Naive thymus-derived CD4-positive, alpha-beta T cell (primary cell): ENCODE results near the gene BPTF. TPM values are rescaled to one million over a fixed set of nuclear protein-coding genes. Genes with fewer than 3 reads are reported as not detected.
"Not testable (repeated sequence)": the region's sequence is repeated elsewhere in the genome, so short reads cannot be mapped to it uniquely, and the experiment has no call there.

ENCODE experiments used
- ATAC-seq: fragments of 150-1000 bp; cut with Tn5 transposase; 2 replicates; pipeline ENCODE4 v1.10.0; 2021; ENCODE audit warnings: mild to moderate bottlenecking, moderate library complexity
- CTCF ChIA-PET: fragments of 350-600 bp; sonication (Branson Sonifier 250); formaldehyde crosslinking; loops from one replicate; lab custom pipeline; 2021; ENCODE audit warnings: antibody characterized with exemption; lab: Charles Lee
- POLR2A ChIA-PET: fragments of 350-600 bp; sonication (Branson Sonifier 250); formaldehyde crosslinking; loops from one replicate; lab custom pipeline; 2021; ENCODE audit warnings: antibody characterized with exemption, inconsistent platforms; lab: Charles Lee
- DNase-seq, 9 donors: peaks; one replicate each; pipeline versions ENCODE4 v3.0.0 to v3.0.0-alpha.2; 2020 to 2022; ENCODE audit warnings: mixed read lengths in 1 of 9
- H3K27ac ChIP-seq: one replicate; pipeline ENCODE4 v1.7.0; 2013; ENCODE audit warnings: mild to moderate bottlenecking, low read depth, low read length, moderate library complexity
- H3K27me3 ChIP-seq, 2 donors: one replicate each; pipeline ENCODE4 v1.7.0; 2013; ENCODE audit warnings: low read length in 2 of 2, mild to moderate bottlenecking in 2 of 2, moderate library complexity in 2 of 2; ENCODE audit not compliant: control insufficient read depth in 2 of 2, insufficient read depth in 2 of 2
- H3K36me3 ChIP-seq, 3 experiments: 1 replicate in 2 of 3; 2 replicates in 1 of 3; pipeline ENCODE4 v1.7.0; 2013; ENCODE audit warnings: low read length in 3 of 3, mild to moderate bottlenecking in 3 of 3, moderate library complexity in 1 of 3; ENCODE audit not compliant: insufficient read depth in 3 of 3, control insufficient read depth in 2 of 3
- H3K4me1 ChIP-seq, 2 donors: one replicate each; pipeline ENCODE4 v1.7.0; 2013; ENCODE audit warnings: low read length in 2 of 2, mild to moderate bottlenecking in 2 of 2, moderate library complexity in 1 of 2; ENCODE audit not compliant: control insufficient read depth in 2 of 2, insufficient read depth in 2 of 2
- H3K4me3 ChIP-seq: 2 replicates; pipeline ENCODE4 v1.7.0; 2013; ENCODE audit warnings: mild to moderate bottlenecking, low read length
- H3K9me3 ChIP-seq, 3 experiments: 1 replicate in 2 of 3; 2 replicates in 1 of 3; pipeline ENCODE4 v1.7.0; 2013; ENCODE audit warnings: low read length in 3 of 3; ENCODE audit not compliant: control insufficient read depth in 2 of 3
- H3K27ac Mint-ChIP-seq, 9 donors: one replicate each; pipeline ENCODE4 v1.8.0; 2020 to 2022; ENCODE audit warnings: mixed read lengths in 9 of 9, mild to moderate bottlenecking in 8 of 9, moderate library complexity in 5 of 9, inconsistent platforms in 2 of 9
- H3K27me3 Mint-ChIP-seq, 5 donors: one replicate each; pipeline ENCODE4 v1.8.0; 2021 to 2022; ENCODE audit warnings: mixed read lengths in 5 of 5, mild to moderate bottlenecking in 1 of 5
- H3K36me3 Mint-ChIP-seq, 5 donors: one replicate each; pipeline ENCODE4 v1.8.0; 2020 to 2022; ENCODE audit warnings: mixed read lengths in 5 of 5, mild to moderate bottlenecking in 3 of 5, inconsistent platforms in 1 of 5
- H3K4me1 Mint-ChIP-seq, 7 donors: one replicate each; pipeline ENCODE4 v1.8.0; 2020 to 2022; ENCODE audit warnings: mixed read lengths in 7 of 7, mild to moderate bottlenecking in 3 of 7, inconsistent platforms in 1 of 7
- H3K4me3 Mint-ChIP-seq, 10 donors: one replicate each; pipeline ENCODE4 v1.8.0; 2020 to 2022; ENCODE audit warnings: mild to moderate bottlenecking in 10 of 10, mixed read lengths in 10 of 10, moderate library complexity in 6 of 10, inconsistent platforms in 2 of 10
- H3K9me3 Mint-ChIP-seq, 11 donors: one replicate each; pipeline ENCODE4 v1.8.0; 2020 to 2022; ENCODE audit warnings: mixed read lengths in 11 of 11, mild to moderate bottlenecking in 4 of 11, inconsistent platforms in 1 of 11, moderate library complexity in 1 of 11
- intact Hi-C, 2 donors: fragments of 100-400 bp; cut with micrococcal nuclease; formaldehyde crosslinking; loops; one replicate each; pipeline ENCODE4 v1.15.1; 2023
- polyA plus RNA-seq, 2 donors: library from polyadenylated mRNA; unstranded; fragments of 300-500 nt; fragmentation: Illumina TruSeq; gene quantifications; one replicate each; pipeline ENCODE4 v1.2.3, GENCODE V29; 2021
- total RNA-seq, 6 experiments: library from RNA in 5 of 6; stranded (reverse) in 5 of 6; gene quantifications; 1 replicate in 5 of 6; 2 replicates in 1 of 6; pipeline ENCODE4 v1.2.3 and lab custom pipeline; 2021 to 2026

The BPTF gene
- total and polyA plus RNA-seq, 7 experiments from 2014 or later, result 16.0 to 219 (median 149) TPM

DNA sequence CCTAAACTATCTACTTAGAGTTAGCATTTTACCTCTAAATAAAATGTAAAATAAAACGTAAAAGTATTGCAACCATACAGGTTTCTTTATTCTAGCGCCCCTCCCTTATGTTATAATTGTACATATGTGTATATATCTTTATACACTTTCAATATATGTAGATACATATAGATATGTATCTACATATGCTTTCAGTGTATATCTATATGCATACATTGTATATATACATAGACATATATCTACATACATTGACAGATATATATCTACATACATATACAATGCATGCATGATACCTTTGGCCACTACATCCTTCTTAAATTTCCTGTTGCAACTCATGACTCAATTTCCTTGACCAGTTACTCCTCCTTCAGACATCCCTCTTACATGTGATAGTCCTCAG, 16.7 kb downstream of the BPTF start:
- Histone ChIP-seq H3K4me1 (peaks cover 0 to 9% of the 10 kb centered on the region in 2 donors), H3K27ac (no peak overlapping the region), H3K4me3 (no peak overlapping the region), H3K9me3 (no peaks in the 10 kb centered on the region), H3K27me3 (no peaks in the 10 kb centered on the region), H3K36me3 (no peaks in the 10 kb centered on the region)
- ATAC-seq, result no peak
- H3K9me3 Mint-ChIP-seq, result no peaks in the 10 kb centered on the region
- POLR2A ChIA-PET, result no interaction called here
- DNase-seq, result no peak
- no peaks in the 10 kb centered on the region for H3K27me3 Mint-ChIP-seq
- CTCF ChIA-PET, result no interaction called here
- H3K27ac Mint-ChIP-seq, result peak overlapping the region in 3 of 9 donors; percentile 22 to 55 (median 42)
- H3K4me3 Mint-ChIP-seq, result peak overlapping the region in 2 of 10 donors; percentile 5 to 32
- peaks cover 0 to 9% (median 3%) of the 10 kb centered on the region in 5 donors for H3K36me3 Mint-ChIP-seq
- intact Hi-C loops, result no loop called here
- peaks cover 25 to 77% (median 68%) of the 10 kb centered on the region in 7 donors for H3K4me1 Mint-ChIP-seq

DNA sequence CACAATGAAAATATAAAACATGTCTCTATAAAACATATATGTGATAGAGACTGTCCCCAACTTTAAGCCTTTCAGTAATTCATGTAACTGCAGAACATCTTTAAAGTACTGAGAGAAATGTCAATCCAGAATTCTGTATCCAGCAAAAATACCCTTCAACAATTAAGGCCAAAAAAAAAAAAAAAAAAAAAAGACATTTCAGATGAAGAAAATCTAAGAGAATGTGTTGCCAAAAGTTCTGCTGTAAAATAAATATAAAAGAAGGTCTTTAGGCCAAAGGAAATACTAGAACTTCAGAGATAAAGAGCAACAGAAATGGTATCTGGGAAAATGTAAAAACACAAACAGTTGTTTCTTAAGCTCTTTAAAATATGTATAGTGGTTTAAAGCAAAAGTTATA, 17.3 kb downstream of the BPTF start:
- peak overlapping the region in 2 of 9 donors; percentile 1 to 22 for H3K27ac Mint-ChIP-seq
- H3K9me3 Mint-ChIP-seq, result no peaks in the 10 kb centered on the region
- POLR2A ChIA-PET, result interaction anchor here (0.6 kb wide), 1 partner anchor 91 kb away, joined by 4 read pairs; no protein-coding TSS in a partner anchor

DNA sequence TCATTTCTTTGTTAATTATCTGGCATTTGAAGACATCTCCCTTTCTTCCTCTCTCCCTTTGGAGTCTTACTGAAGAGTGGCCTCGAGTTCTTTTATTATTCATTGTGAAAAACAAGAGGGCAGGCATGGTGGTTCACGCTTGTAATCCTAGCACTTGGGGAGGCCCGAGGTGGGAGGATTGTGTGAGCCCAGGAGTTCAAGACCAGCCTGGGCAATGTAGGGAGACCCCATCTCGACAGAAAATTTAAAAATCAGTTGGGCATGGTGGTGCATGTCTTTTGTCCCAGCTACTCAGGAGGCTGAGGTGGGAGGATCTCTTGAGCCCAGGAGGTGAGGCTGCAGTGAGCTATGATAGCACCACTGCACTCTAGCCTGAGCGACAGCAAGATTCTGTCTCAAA, 20.1 kb downstream of the BPTF start:
- Mint-ChIP-seq H3K4me1 (peaks cover 24 to 73% (median 63%) of the 10 kb centered on the region in 7 donors), H3K9me3 (peaks cover 0 to 2% (median 0%) of the 10 kb centered on the region in 11 donors), H3K36me3 (peaks cover 0 to 14% (median 10%) of the 10 kb centered on the region in 5 donors), H3K27ac (no peak overlapping the region), H3K27me3 (no peaks in the 10 kb centered on the region), H3K4me3 (peak overlapping the region in 1 of 10 donors; percentile 25)
- intact Hi-C loops, result no loop called here
- Histone ChIP-seq H3K27me3 (no peaks in the 10 kb centered on the region), H3K36me3 (no peaks in the 10 kb centered on the region), H3K9me3 (no peaks in the 10 kb centered on the region), H3K4me1 (no peaks in the 10 kb centered on the region), H3K27ac (no peak overlapping the region), H3K4me3 (no peak overlapping the region)
- no peak for DNase-seq
- POLR2A ChIA-PET, result no interaction called here
- CTCF ChIA-PET, result no interaction called here
- no peak for ATAC-seq

More for the DNA sequence above, 17.3 kb downstream of the BPTF start:
- no peak overlapping the region for H3K4me3 ChIP-seq
- H3K9me3 ChIP-seq, result no peaks in the 10 kb centered on the region
- DNase-seq (no peak), ATAC-seq (no peak)
- CTCF ChIA-PET, result no interaction called here
- no peaks in the 10 kb centered on the region for H3K27me3 Mint-ChIP-seq
- H3K36me3 ChIP-seq, result no peaks in the 10 kb centered on the region
- H3K4me3 Mint-ChIP-seq, result peak overlapping the region in 1 of 10 donors; percentile 5
- intact Hi-C loops, result no loop called here
- peaks cover 0 to 7% of the 10 kb centered on the region in 2 donors for H3K4me1 ChIP-seq
- no peak overlapping the region for H3K27ac ChIP-seq
- H3K36me3 Mint-ChIP-seq, result peaks cover 0 to 9% (median 3%) of the 10 kb centered on the region in 5 donors
- no peaks in the 10 kb centered on the region for H3K27me3 ChIP-seq
- H3K4me1 Mint-ChIP-seq, result peaks cover 21 to 76% (median 64%) of the 10 kb centered on the region in 7 donors

DNA sequence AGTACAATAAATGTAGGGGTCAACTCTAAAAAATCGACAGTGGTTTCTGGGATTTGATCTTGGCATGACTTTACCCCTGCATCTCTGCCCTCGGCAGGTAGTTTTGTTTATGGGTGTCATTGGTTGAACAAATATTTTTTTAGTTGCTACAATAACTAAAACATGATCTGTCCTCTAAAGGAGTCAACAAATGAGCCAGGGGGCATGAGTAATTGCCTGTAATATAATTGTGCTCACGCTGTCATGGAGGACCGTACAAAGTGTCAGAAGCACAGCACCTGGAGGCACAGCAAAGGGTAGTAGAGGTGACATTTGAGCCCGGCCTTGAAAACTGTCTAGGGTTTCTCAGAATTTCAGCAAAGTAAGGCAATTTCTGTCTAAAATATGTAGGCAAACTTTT, 22.9 kb downstream of the BPTF start:
- H3K36me3 ChIP-seq, DNase-seq, H3K27me3 ChIP-seq, H3K4me1 ChIP-seq, ATAC-seq, H3K9me3 ChIP-seq, CTCF ChIA-PET, H3K9me3 Mint-ChIP-seq, H3K27ac ChIP-seq, intact Hi-C loops, H3K4me3 ChIP-seq, POLR2A ChIA-PET, H3K27me3 Mint-ChIP-seq: not testable (repeated sequence)
- Mint-ChIP-seq H3K4me3 (peak overlapping the region in 3 of 10 donors; percentile 18 to 42 (median 27)), H3K36me3 (peaks cover 4 to 18% (median 9%) of the 10 kb centered on the region in 5 donors), H3K4me1 (peaks cover 25 to 81% (median 69%) of the 10 kb centered on the region in 7 donors), H3K27ac (peak overlapping the region in 1 of 9 donors; percentile 5)

DNA sequence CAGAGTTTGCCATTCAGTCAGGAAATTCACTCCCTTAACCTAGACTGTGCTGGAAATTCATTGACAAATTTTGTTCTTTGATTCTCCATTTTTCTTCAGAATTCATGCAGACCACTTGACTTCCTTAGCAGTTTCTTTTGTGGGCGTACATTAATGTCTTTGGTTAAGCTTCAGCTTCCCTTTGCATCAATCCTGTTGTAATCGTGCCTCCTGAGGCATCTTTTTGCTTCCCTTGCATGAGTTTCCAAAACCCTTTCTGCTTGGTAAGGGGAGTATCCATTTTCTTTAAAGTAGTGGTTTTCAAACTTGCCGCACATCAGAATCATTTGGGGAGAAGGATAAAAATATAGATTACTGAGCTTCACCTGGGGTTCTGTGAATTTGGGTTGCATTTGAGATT, 23.5 kb downstream of the BPTF start:
- H3K27ac ChIP-seq, H3K27me3 Mint-ChIP-seq, DNase-seq, H3K4me3 ChIP-seq, H3K27me3 ChIP-seq, H3K36me3 ChIP-seq, ATAC-seq, H3K9me3 ChIP-seq, POLR2A ChIA-PET, H3K9me3 Mint-ChIP-seq, CTCF ChIA-PET, intact Hi-C loops, H3K4me1 ChIP-seq: not testable (repeated sequence)
- Mint-ChIP-seq H3K4me3 (peak overlapping the region in 4 of 10 donors; percentile 10 to 62 (median 31)), H3K36me3 (peaks cover 4 to 19% (median 10%) of the 10 kb centered on the region in 5 donors), H3K27ac (peak overlapping the region in 5 of 9 donors; percentile 17 to 78 (median 34)), H3K4me1 (peaks cover 28 to 87% (median 71%) of the 10 kb centered on the region in 7 donors)

DNA sequence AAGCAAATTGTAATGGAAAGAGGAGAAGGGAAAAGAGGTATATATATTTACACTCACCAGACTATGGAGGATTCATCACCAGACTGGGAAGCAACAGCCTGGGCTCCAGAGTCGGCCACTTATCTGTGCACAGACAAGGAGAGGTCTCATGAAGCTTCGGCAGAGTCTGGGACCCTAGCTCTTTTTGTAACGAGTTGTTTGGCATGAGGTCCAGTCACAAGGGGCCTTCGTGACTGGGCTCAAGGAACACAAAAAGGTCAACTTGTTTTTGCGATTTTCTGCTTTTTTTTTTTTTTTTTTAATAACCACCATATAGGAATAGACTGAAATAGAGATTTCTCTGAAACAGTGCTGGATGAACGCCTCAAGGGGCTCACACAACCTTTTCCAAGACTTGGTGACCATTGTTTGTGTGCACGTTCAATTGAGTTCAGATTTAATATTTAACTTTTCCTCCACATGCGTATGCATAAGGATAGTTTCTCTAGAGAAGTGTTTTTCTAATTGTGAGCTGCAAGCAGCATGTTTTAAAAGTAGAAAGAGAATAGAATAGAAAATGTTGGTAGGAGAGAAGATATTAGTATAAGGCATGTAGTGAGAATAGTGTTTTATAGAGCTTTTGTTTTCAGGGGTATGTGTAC, 25.8 kb downstream of the BPTF start:
- H3K36me3 Mint-ChIP-seq, result peaks cover 12 to 27% (median 24%) of the 10 kb centered on the region in 5 donors
- no peak overlapping the region for H3K27ac ChIP-seq
- CTCF ChIA-PET, result interaction anchor here (0.6 kb wide), 1 partner anchor 9 kb away, joined by 3 read pairs; no protein-coding TSS in a partner anchor

More for the DNA sequence above, 25.8 kb downstream of the BPTF start:
- H3K4me3 Mint-ChIP-seq, result peak overlapping the region in 5 of 10 donors; percentile 4 to 21 (median 16)
- peaks cover 0 to 3% (median 0%) of the 10 kb centered on the region in 11 donors for H3K9me3 Mint-ChIP-seq
- peak overlapping the region in 5 of 9 donors; percentile 0 to 69 (median 25) for H3K27ac Mint-ChIP-seq
- no peaks in the 10 kb centered on the region for H3K27me3 ChIP-seq
- POLR2A ChIA-PET, result interaction anchor here (0.6 to 0.7 kb wide), 2 partner anchors 36 to 590 kb away, joined by 3 to 4 read pairs; no protein-coding TSS in a partner anchor
- H3K4me1 ChIP-seq, result peaks cover under 1 to 18% of the 10 kb centered on the region in 2 donors
- H3K9me3 ChIP-seq, result no peaks in the 10 kb centered on the region
- H3K36me3 ChIP-seq, result peaks cover 0 to 13% (median 7%) of the 10 kb centered on the region in 3 experiments
- DNase-seq (no peak), ATAC-seq (no peak)
- H3K27me3 Mint-ChIP-seq, result no peaks in the 10 kb centered on the region
- intact Hi-C loops, result no loop called here
- H3K4me3 ChIP-seq, result no peak overlapping the region
- H3K4me1 Mint-ChIP-seq, result peaks cover 45 to 99% (median 84%) of the 10 kb centered on the region in 7 donors
